PFSK-1 (cell line): ENCODE results near the gene ACADVL.

Source experiments
- FOXP2 ChIP-seq: optimal IDR thresholded peaks from 2 replicates; pipeline ENCODE3; 2011; ENCODE audit warnings: borderline replicate concordance, control low read depth, inconsistent platforms; ENCODE audit not compliant: insufficient read depth; ENCODE audit errors: extremely low read length, extremely low read depth
- POLR2AphosphoS5 ChIP-seq: IDR thresholded peaks from 2 replicates; pipeline ENCODE4 v1.6.1; 2012; ENCODE audit warnings: low read depth, mild to moderate bottlenecking, control low read depth, low read length, moderate library complexity
- SIN3A ChIP-seq: IDR thresholded peaks from 2 replicates; pipeline ENCODE4 v1.6.1; 2012; ENCODE audit warnings: mild to moderate bottlenecking, low read length, moderate library complexity, borderline replicate concordance; ENCODE audit not compliant: insufficient read depth
- TAF1 ChIP-seq: IDR thresholded peaks from 2 replicates; pipeline ENCODE4 v1.6.1; 2012; ENCODE audit warnings: low read length, control low read depth, borderline replicate concordance; ENCODE audit not compliant: insufficient read depth
- TF ChIP-seq, protein P1 (sequence below), 2 experiments: IDR thresholded peaks; 2 replicates each; pipeline versions ENCODE4 v1.6.1 to v1.8.0; 2011 to 2012; ENCODE audit warnings: low read depth in 2 of 2, low read length in 2 of 2, control low read depth in 1 of 2, inconsistent platforms in 1 of 2, mild to moderate bottlenecking in 1 of 2, moderate library complexity in 1 of 2; ENCODE audit not compliant: insufficient read depth in 1 of 2

Gene ACADVL

GRCh38 chr17:7218166-7218565, 1.6 kb upstream of the ACADVL start:
- TF ChIP-seq SIN3A = no peak
- TF ChIP-seq FOXP2 = no peak
- TF ChIP-seq, protein P1, sequence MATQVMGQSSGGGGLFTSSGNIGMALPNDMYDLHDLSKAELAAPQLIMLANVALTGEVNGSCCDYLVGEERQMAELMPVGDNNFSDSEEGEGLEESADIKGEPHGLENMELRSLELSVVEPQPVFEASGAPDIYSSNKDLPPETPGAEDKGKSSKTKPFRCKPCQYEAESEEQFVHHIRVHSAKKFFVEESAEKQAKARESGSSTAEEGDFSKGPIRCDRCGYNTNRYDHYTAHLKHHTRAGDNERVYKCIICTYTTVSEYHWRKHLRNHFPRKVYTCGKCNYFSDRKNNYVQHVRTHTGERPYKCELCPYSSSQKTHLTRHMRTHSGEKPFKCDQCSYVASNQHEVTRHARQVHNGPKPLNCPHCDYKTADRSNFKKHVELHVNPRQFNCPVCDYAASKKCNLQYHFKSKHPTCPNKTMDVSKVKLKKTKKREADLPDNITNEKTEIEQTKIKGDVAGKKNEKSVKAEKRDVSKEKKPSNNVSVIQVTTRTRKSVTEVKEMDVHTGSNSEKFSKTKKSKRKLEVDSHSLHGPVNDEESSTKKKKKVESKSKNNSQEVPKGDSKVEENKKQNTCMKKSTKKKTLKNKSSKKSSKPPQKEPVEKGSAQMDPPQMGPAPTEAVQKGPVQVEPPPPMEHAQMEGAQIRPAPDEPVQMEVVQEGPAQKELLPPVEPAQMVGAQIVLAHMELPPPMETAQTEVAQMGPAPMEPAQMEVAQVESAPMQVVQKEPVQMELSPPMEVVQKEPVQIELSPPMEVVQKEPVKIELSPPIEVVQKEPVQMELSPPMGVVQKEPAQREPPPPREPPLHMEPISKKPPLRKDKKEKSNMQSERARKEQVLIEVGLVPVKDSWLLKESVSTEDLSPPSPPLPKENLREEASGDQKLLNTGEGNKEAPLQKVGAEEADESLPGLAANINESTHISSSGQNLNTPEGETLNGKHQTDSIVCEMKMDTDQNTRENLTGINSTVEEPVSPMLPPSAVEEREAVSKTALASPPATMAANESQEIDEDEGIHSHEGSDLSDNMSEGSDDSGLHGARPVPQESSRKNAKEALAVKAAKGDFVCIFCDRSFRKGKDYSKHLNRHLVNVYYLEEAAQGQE (IDR thresholded peaks at IDR 0.05; ENCODE audit: insufficient read depth in 1 of 2, low read depth in 2 of 2, low read length in 2 of 2) = no peak
- no peak for TF ChIP-seq POLR2AphosphoS5
- no peak for TF ChIP-seq TAF1

- TF ChIP-seq POLR2AphosphoS5 (no peak), TAF1 (no peak), SIN3A (no peak), FOXP2 (no peak)
- TF ChIP-seq, protein P1 (IDR thresholded peaks at IDR 0.05; ENCODE audit: insufficient read depth in 1 of 2, low read depth in 2 of 2, low read length in 2 of 2) = no peak
Measured at GRCh38 chr17:7218758-7219157, 980 bp upstream of the ACADVL start.

GRCh38 chr17:7219229-7219811, 418 bp upstream of the ACADVL start:
- TF ChIP-seq TAF1 (no peak), FOXP2 (no peak), SIN3A (no peak), POLR2AphosphoS5 (no peak)
- TF ChIP-seq, protein P1 (IDR thresholded peaks at IDR 0.05; ENCODE audit: insufficient read depth in 1 of 2, low read depth in 2 of 2, low read length in 2 of 2) = no peak

DNA sequence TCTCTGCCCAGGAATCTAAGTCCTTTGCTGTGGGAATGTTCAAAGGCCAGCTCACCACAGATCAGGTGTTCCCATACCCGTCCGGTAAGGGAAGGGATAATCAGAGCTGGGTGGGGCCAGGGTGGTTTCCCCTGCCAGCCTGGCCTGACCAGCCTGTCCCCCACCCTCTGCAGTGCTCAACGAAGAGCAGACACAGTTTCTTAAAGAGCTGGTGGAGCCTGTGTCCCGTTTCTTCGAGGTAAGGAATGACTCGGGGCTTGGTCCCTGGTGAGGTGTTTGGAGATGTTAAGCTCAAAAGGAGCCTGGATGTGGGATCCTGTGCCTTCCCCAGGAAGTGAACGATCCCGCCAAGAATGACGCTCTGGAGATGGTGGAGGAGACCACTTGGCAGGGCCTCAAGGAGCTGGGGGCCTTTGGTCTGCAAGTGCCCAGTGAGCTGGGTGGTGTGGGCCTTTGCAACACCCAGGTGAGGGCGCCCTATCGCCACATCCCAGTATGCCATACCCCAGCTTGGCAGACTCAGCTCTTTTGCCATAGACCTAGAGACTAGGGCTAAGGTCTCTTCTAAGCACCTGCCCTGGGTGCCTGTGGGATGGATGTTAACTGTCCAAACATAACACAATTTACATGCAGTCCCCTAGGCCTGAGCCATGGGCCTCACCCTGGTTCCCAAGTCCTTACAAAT, 997 bp downstream of the ACADVL start:
- TF ChIP-seq SIN3A = no peak
- TF ChIP-seq POLR2AphosphoS5 = peak; percentile 29; the same call in 1 of the 2 replicates
- TF ChIP-seq, protein P1 (IDR thresholded peaks at IDR 0.05; ENCODE audit: insufficient read depth in 1 of 2, low read depth in 2 of 2, low read length in 2 of 2) = peak in 1 of 2 experiments; percentile 19; a peak in 1 of 4 replicates
